Chondrocyte (in vitro differentiated cells): Measurements from ENCODE around the gene ISLR2. TPM values are rescaled to one million over a fixed set of nuclear protein-coding genes. Genes with fewer than 3 reads are reported as not detected.
"Not testable (repeated sequence)": the region's sequence is repeated elsewhere in the genome, so short reads cannot be mapped to it uniquely, and the experiment has no call there.

Source experiments
- DNase-seq: peaks from one replicate; pipeline ENCODE4 v3.0.0; 2021; ENCODE audit warnings: mixed read lengths, low spot score
- H3K27ac Mint-ChIP-seq: one replicate; pipeline ENCODE4 v1.8.0; 2021; ENCODE audit warnings: mild to moderate bottlenecking, moderate library complexity, mixed read lengths; ENCODE audit not compliant: unreplicated experiment
- H3K27me3 Mint-ChIP-seq: 2 replicates; pipeline ENCODE4 v1.8.0; 2021; ENCODE audit warnings: low read depth, mixed read lengths
- H3K36me3 Mint-ChIP-seq: 2 replicates; pipeline ENCODE4 v1.8.0; 2021; ENCODE audit warnings: low read depth, mixed read lengths
- H3K4me1 Mint-ChIP-seq: 2 replicates; pipeline ENCODE4 v1.8.0; 2021; ENCODE audit warnings: low read depth, mild to moderate bottlenecking, mixed read lengths
- H3K4me3 Mint-ChIP-seq: one replicate; pipeline ENCODE4 v1.8.0; 2021; ENCODE audit warnings: mild to moderate bottlenecking, moderate library complexity, mixed read lengths; ENCODE audit not compliant: unreplicated experiment
- H3K9me3 Mint-ChIP-seq: 2 replicates; pipeline ENCODE4 v1.8.0; 2021; ENCODE audit warnings: low read depth, mixed read lengths
- CTCF ChIP-seq: fragments of 200-600 bp; sonication (generic); IDR thresholded peaks from 2 replicates; pipeline ENCODE4 v1.5.0; 2021; ENCODE audit warnings: antibody characterized with exemption, mild to moderate bottlenecking, moderate library complexity
- total RNA-seq: library from RNA; stranded (reverse); gene quantifications from 3 replicates; pipeline ENCODE4 v1.2.1, GENCODE V29; 2021

The ISLR2 gene
- total RNA-seq, 1 donor from 2014 or later: 3.2 TPM

- not testable (repeated sequence) for H3K27ac Mint-ChIP-seq, H3K36me3 Mint-ChIP-seq, H3K9me3 Mint-ChIP-seq, DNase-seq, H3K4me1 Mint-ChIP-seq, H3K4me3 Mint-ChIP-seq, H3K27me3 Mint-ChIP-seq
- TF ChIP-seq CTCF: peak; percentile 35
Measured at GRCh38 chr15:74108611-74109010, 21.8 kb upstream of the ISLR2 start.

- no peak for TF ChIP-seq CTCF
- no peak overlapping the region for H3K4me3 Mint-ChIP-seq
- DNase-seq: no peak
Measured at GRCh38 chr15:74109713-74110112, 20.7 kb upstream of the ISLR2 start.

GRCh38 chr15:74120426-74120825 lies 10.0 kb upstream of the ISLR2 start:
- Mint-ChIP-seq H3K9me3 (no peaks in the 10 kb centered on the region), H3K4me1 (no peaks in the 10 kb centered on the region), H3K27ac (no peak overlapping the region), H3K36me3 (no peaks in the 10 kb centered on the region), H3K27me3 (peaks cover 23% of the 10 kb centered on the region), H3K4me3 (no peak overlapping the region)
- DNase-seq: no peak
- TF ChIP-seq CTCF: no peak

More at GRCh38 chr15:74109713-74110112, 20.7 kb upstream of the ISLR2 start:
- Mint-ChIP-seq H3K9me3 (no peaks in the 10 kb centered on the region), H3K36me3 (no peaks in the 10 kb centered on the region), H3K27me3 (peaks cover 4% of the 10 kb centered on the region), H3K4me1 (no peaks in the 10 kb centered on the region), H3K27ac (no peak overlapping the region)

- no peaks in the 10 kb centered on the region for H3K9me3 Mint-ChIP-seq
- H3K36me3 Mint-ChIP-seq: no peaks in the 10 kb centered on the region
- H3K4me3 Mint-ChIP-seq: no peak overlapping the region
- H3K27me3 Mint-ChIP-seq: peaks cover 23% of the 10 kb centered on the region
- H3K27ac Mint-ChIP-seq: no peak overlapping the region
- DNase-seq: no peak
- no peaks in the 10 kb centered on the region for H3K4me1 Mint-ChIP-seq
- TF ChIP-seq CTCF: no peak
Measured at GRCh38 chr15:74121039-74121438, 9.3 kb upstream of the ISLR2 start.

- no peak for TF ChIP-seq CTCF
Measured at GRCh38 chr15:74121858-74122257, 8.5 kb upstream of the ISLR2 start.

More at GRCh38 chr15:74121858-74122257, 8.5 kb upstream of the ISLR2 start:
- H3K4me1 Mint-ChIP-seq: no peaks in the 10 kb centered on the region
- H3K27me3 Mint-ChIP-seq: peaks cover 23% of the 10 kb centered on the region
- DNase-seq: no peak
- no peaks in the 10 kb centered on the region for H3K9me3 Mint-ChIP-seq
- H3K4me3 Mint-ChIP-seq: no peak overlapping the region
- no peaks in the 10 kb centered on the region for H3K36me3 Mint-ChIP-seq
- no peak overlapping the region for H3K27ac Mint-ChIP-seq
